DMS 273 (cell line): ENCODE data around the gene ASB7.
"Not testable (repeated sequence)": the region's sequence is repeated elsewhere in the genome, so short reads cannot be mapped to it uniquely, and the experiment has no call there.

Experiments used
- DNase-seq: peaks from one replicate; lab custom pipeline; 2025; ENCODE audit not compliant: unreplicated experiment; lab: John Stamatoyannopoulos, UW

Gene ASB7

DNA sequence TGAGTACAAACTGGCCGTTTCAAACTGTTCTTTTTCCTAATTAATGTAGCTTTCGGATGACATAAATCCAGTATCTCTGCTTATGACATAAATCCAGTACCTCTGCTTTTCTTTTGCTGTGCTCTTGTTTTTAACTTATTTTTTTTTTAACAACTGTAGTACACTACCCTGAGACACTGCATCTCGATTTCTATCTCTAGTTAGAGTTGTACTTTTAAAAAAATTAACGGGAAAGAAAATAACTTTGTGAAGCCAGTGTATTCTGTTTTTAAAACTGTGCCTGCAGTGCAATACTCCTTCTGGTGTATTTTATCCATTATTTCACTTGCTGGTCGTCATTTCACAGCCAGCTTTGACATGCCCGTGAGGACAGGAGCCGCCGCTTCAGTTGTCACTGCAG, 46.6 kb downstream of the ASB7 start:
- DNase-seq: no peak

DNA sequence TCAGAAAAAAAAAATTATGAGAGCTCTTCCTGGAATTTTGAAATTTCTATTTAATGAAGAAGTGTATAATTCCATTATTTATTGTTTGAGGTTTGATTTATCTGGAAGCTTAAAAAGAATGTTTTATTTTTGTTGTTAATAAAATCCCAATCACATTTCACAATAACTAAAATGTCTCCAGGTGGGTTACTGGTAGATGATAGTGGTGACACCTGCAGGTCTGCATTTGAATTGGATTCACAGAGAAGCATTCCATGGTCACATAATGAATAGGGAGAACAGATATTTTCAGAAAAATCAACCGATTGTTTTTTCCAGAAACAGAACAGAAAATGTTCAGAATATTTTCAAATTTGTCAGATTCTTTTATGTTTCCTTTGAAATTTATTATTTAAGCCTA, 48.3 kb downstream of the ASB7 start:
- DNase-seq: no peak

DNA sequence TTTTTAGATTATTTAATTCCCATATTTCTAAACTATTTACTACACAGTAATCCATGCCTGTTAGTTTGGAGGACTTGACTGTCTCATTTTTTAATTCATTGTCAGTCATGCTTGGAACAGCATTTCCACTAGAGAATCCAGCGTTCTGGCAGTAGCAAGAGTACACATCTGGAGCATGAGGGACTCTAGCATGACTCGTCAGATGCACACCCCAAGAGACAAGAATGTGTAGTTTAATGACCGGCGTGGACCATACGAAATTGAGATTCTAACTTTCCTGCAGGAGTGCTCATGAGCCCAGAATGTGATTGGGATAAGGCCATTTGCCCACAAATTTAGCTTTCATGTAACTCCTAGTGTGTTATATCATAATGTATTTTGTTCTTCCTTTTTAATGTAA, 48.9 kb downstream of the ASB7 start:
- no peak for DNase-seq

GRCh38 chr15:100652116-100652515, 49.7 kb downstream of the ASB7 start:
- no peak for DNase-seq

GRCh38 chr15:100653608-100654007, 51.2 kb downstream of the ASB7 start:
- DNase-seq: no peak

DNA sequence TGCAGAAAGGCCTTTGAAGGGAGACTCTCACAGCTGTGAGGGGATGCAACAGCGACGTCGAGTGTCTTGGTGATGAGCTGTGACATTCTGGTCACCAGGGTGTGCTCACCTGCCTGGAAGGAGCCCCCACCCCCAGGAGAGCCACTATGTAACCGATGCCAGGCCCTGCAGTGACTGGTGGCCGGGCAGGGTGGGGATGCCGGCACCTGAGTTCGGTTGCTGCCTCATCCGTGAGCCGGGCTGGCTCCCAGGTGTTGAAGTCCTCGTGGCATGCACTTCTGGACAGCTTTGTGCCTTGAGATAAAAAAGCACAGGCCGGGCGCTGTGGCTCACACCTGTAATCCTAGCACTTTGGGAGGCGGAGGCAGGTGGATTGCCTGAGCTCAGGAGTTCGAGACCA, 56.5 kb downstream of the ASB7 start:
- DNase-seq: no peak

DNA sequence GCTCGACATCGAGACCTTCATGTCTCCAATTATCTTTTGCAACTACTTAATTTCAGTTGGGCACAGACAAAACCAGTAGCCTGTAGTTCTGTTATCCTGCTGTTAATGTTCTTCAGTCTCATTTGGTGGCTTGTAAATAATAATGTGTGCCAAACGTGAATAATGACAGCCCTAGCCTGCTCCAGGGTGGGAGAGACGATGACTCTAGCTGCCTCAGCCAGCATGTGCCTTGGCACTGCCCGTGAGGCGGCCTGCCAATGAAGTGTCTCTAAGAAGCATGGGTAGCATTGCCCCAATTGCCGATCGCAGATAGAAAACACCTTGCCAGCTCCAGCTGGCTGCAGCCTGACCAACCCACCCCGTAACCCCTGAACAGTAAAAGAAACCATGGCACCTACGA, 58.8 kb downstream of the ASB7 start:
- DNase-seq: no peak

DNA sequence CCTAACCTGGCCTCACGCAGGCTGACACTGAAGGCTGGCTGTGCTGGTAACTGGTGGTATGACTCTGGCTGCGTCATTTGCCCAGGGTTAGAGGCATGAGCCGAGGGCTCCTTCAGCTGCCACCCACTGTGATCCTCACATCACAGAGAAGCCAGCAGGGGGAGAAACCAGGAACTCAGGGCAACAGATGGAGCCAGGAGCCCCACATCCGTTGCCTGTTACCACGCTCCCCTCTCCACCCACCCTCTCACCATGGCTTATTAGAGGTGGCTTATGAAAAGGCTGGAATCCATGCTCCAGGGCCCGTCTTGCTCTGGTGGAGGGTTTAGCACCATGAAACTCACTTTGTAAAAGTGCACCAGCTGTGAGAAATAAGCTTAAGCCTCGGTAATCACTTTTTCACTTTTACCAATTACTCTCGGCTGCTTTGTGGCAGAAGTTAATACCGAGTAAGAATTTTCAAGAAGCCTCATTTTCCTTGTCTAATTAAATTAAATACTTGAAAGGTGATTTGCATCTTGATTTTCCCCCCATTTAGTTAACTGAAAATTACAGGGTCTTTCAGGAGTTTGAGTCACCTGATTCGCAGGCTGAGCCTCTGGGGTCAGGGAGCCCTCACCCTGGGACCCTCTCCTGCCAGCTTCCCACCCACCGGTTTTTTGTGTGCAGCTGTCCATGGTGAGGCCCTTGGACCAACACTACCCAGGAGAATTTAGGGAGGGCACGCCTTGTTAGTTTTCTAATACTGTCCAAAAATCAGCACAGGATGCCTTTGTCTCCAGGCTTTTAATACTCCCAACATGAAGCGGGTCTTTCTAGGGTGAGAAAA, 60.9 kb downstream of the ASB7 start:
- DNase-seq: peak; percentile 70

DNA sequence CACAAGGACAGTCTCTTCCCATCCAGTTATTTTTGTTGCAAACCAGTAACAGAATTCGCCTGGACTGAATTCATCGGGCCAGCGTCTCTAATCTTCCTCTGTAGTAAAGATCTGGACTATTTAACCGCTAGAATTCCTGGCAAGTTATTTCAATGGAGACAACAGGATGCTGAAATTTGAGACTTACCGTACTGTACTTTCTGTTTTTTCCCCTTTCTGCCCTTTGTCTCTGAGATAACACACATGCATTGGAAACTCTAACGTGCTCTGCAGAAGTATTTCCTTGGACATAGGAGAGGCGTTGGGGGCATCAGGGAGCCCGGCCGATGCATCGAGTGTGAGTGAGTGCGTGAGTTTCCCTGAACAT, 61.5 kb downstream of the ASB7 start:
- no peak for DNase-seq

- DNase-seq: no peak
Measured at GRCh38 chr15:100665570-100665969, 63.2 kb downstream of the ASB7 start.

DNA sequence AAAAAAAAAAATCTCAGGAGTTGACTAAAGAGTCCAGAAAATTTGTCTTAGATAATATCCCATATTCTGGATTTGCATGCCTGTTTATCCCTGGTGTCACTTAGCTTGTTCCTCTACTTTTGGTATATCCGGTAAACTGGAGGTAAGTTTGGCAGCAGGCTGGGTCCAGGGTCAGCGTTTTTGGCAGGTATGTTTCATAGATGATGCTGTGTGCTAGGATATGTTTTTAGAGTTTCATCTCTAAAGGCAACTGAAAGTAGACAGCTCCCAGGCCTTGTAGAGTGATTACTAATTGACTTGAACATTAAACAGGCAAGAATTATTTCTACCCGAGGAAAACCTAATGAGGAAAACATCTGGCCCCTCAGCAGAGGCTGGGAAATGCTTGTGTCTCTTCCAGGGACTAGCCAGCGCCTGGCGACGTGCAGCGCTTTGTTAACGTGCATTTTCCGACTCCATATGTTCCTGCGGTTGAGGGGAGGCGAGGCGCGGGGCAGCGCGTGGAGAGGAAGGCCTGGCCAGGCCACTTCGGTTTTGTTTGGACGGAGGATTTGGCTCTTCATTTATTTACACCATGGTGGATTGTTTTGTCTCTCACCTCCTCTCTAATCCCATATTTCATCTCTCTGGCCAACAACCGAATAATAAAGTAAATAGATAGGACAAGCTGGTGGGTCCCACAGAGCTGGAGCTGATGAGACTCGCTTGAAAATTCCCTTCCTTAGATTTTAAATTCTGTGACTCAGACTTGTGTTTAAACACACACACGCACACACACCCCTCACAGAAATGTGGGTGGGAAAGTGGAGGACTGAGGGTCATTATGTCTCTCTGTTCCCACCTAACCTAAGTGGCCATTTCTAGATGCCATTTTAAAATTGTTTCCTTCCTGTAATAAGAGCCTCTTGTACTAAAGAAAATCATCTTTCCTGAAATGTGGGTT, 65.3 kb downstream of the ASB7 start:
- DNase-seq: peak; percentile 11

DNA sequence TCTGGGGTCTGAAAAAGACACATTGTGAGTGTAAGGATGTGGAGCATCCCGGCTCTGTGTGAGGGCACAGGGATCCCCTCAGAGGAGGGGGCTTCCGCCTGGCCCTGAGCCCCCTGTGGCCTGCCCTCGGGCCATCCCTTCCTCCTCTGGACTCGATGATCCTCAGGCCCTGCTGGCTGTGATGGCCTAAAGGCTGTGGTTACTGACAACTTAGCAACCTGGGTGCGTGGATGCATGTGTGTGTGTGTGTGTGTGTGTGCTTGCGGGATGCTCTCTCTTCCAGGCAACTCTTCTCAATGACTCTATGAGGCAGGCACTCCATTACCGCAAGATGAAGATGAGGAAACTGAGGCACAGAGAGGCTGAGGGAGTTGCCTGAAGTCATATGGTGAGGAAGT, 66.0 kb downstream of the ASB7 start:
- no peak for DNase-seq

DNA sequence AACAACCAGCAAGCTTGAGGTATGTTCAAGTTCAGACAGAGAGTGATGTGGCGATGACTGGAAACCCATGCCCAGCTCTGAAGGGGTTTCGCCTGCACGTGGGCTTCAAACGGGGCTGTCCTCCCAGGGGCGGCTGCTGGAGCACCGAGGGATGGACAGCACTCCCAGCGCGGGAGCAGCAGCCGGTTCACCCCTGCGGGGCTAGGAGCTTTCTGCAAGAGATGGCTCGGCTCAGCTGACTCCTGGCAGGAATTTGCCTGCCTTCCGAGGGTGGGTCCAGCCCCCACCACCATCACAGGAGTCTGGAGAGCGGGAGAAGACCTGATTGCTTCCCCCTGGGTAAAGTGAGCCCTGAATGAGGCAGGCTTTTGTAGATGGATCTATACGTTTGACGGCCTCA, 66.9 kb downstream of the ASB7 start:
- no peak for DNase-seq

DNA sequence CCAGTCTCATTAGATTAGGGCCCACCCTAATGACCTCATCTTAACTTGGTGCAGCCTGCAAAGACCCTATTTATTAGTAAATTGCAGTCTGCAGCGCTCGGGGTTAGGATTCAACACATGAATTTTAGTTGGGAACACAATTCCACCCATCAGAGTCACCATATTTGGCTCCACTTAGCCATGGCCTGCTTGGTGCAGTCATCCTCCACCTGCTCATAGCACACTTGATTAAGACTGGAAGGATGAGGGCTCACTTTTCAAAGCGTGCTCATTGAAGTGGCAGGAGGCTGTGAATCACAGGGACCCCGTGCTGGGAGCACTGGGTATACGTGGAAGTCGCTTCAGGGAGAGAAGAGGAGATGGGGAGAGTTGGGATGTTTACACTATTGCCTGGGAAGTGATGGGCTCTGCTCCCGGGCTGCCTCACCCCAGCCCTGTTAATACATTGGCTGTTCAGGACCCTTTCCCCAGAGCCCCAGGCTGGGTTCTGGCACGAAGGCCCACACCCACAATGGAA, 68.2 kb downstream of the ASB7 start:
- no peak for DNase-seq

DNA sequence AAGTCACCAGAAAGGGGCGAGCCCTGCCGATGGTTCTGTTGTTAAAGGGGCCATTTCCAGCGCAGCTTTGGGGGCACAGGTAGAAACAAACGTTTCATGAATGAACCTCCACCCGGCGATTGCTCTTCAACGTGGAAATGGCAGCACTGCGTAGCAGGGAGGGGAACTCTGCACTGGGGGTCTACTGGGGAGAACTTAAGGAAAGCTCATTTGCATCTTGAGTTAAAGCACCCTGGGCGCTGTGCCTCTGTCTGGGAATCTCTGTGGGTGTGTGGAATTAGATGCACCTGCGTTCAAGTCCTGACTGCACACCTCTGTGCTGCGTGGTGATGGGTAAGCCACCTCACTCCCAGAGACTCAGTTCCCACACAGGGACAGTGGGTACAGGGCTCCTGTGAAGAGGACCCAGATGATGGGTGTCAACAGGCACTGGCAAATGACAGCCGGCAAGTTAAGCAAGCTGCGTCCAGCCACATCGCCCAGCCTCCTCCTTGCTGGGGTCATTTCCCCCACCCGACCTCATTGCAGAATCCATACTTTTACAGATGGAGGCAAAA, 68.8 kb downstream of the ASB7 start:
- DNase-seq: no peak

- DNase-seq: peak; percentile 10
Measured at GRCh38 chr15:100671858-100672543, 69.6 kb downstream of the ASB7 start.

- DNase-seq: peak; percentile 19
Measured at GRCh38 chr15:100672959-100673358, 70.6 kb downstream of the ASB7 start.

DNA sequence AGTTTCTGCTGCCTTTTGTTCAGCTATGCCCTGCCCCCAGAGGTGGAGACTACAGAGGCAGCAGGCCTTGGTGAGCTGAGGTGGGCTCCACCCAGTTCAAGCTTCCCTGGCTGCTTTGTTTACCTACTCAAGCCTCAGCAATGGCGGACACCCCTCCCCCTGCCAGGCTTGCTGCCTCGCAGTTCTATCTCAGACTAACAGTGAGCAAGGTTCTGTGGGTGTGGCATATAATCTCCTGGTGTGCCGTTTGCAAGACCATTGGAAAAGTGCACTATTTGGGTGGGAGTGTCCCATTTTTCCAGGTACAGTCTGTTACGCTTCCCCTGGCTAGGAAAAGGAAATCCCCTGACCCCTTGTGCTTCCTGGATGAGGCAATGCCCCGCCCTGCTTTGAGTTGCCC, 76.8 kb downstream of the ASB7 start:
- DNase-seq: not testable (repeated sequence)

DNA sequence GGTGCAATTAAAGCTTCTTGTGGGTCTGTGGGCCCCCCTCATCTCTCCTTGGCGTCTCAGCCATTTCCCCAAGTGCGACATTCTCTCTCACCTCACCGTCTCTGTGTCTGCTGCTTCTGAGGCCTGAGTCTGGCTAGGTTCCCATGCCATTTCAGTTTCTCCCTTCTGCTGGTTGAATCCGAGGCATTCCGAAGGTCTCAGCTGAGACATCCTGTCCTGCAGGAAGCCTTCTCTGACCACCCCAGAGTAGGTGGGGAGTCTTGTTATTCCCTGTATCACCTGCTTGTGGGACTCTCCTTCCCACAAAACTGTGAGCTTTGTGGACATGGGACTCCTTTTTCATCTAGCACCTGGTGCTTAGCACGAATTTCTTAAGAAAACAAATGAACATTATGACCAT, 78.3 kb downstream of the ASB7 start:
- no peak for DNase-seq

DNA sequence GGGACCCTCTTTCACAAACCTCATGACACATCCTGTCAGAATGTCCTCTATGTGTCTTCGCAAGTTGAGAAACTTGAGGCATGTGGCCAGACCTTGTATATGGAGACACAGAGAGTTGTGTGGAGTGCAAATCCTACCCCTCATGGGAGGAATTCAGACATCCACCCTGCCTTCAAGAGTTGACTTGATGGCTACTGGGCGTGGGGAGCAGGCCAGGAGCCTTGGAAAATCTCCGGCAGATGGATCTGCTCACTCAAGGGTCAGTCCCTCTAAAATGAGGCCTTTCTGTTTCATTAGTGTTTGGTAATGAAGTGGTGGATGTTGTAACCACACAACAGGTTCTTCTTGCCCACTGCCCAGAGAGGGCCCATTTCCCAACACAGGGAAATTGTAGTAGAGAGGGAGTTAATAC, 79.0 kb downstream of the ASB7 start:
- DNase-seq: no peak

GRCh38 chr15:100682468-100682867, 80.1 kb downstream of the ASB7 start:
- no peak for DNase-seq
